Keratinocyte (primary cell): Measurements from ENCODE around the gene PIGZ. TPM values are rescaled to one million over a fixed set of nuclear protein-coding genes. Genes with fewer than 3 reads are reported as not detected.

Source experiments
- DNase-seq: peaks from one replicate; pipeline ENCODE4 v3.0.0-alpha.2; 2011; ENCODE audit warnings: low read depth, missing footprints, low spot score
- FAIRE-seq: peaks from 2 replicates; lab custom pipeline; 2011; peaks lifted over from hg19 to GRCh38; lab: Jason Lieb, UNC
- H2AFZ ChIP-seq: 2 replicates; pipeline ENCODE4 v1.6.0; 2012; ENCODE audit warnings: low read length, control low read depth, inconsistent platforms; ENCODE audit not compliant: control insufficient read depth
- H3K27ac ChIP-seq: 2 replicates; pipeline ENCODE4 v1.5.1; 2011; ENCODE audit warnings: low read length; ENCODE audit not compliant: control insufficient read depth, insufficient read depth
- H3K27me3 ChIP-seq: 3 replicates; pipeline ENCODE4 v1.6.0; 2011; ENCODE audit warnings: low read length; ENCODE audit not compliant: control insufficient read depth, insufficient read depth; ENCODE audit errors: extremely low read depth
- H3K36me3 ChIP-seq, 2 experiments: 2 replicates in 1 of 2; 3 replicates in 1 of 2; pipeline ENCODE4 v1.5.1; 2011; ENCODE audit warnings: low read length in 2 of 2, mild to moderate bottlenecking in 1 of 2; ENCODE audit not compliant: control insufficient read depth in 2 of 2, insufficient read depth in 2 of 2; ENCODE audit errors: extremely low read depth in 1 of 2
- H3K4me1 ChIP-seq: 3 replicates; pipeline ENCODE4 v1.5.1; 2011; ENCODE audit warnings: low read length; ENCODE audit not compliant: control insufficient read depth, insufficient read depth; ENCODE audit errors: extremely low read depth
- H3K4me2 ChIP-seq: 3 replicates; pipeline ENCODE4 v1.6.0; 2011; ENCODE audit warnings: low read depth, low read length; ENCODE audit not compliant: control insufficient read depth, insufficient read depth; ENCODE audit errors: extremely low read depth
- H3K4me3 ChIP-seq, 3 experiments: fragments of 200-600 bp in 1 of 3; sonication (generic) in 1 of 3; 2 replicates in 2 of 3; 3 replicates in 1 of 3; pipeline ENCODE4 v1.5.1; 2011 to 2016; ENCODE audit warnings: low read length in 3 of 3, mild to moderate bottlenecking in 3 of 3, control low read depth in 2 of 3, inconsistent platforms in 1 of 3, low read depth in 1 of 3, mixed read lengths in 1 of 3, mixed run types in 1 of 3, moderate library complexity in 1 of 3; ENCODE audit not compliant: control insufficient read depth in 2 of 3, insufficient read depth in 2 of 3; ENCODE audit errors: extremely low read depth in 1 of 3
- H3K79me2 ChIP-seq: 2 replicates; pipeline ENCODE4 v1.6.0; 2012; ENCODE audit warnings: low read length; ENCODE audit not compliant: control insufficient read depth, insufficient read depth
- H3K9ac ChIP-seq: 3 replicates; pipeline ENCODE4 v1.6.0; 2011; ENCODE audit warnings: low read length; ENCODE audit not compliant: control insufficient read depth, insufficient read depth; ENCODE audit errors: extremely low read depth
- H3K9me1 ChIP-seq: 3 replicates; pipeline ENCODE4 v1.6.0; 2011; ENCODE audit warnings: low read length; ENCODE audit not compliant: control insufficient read depth, insufficient read depth; ENCODE audit errors: extremely low read depth
- H3K9me3 ChIP-seq: 2 replicates; pipeline ENCODE4 v1.5.1; 2012; ENCODE audit warnings: low read depth, low read length; ENCODE audit not compliant: control insufficient read depth
- H4K20me1 ChIP-seq: 3 replicates; pipeline ENCODE4 v1.6.0; 2011; ENCODE audit warnings: low read length; ENCODE audit not compliant: control insufficient read depth, insufficient read depth; ENCODE audit errors: extremely low read depth
- EZH2 ChIP-seq: IDR thresholded peaks from one replicate; pipeline ENCODE4 v1.6.1; 2012; ENCODE audit warnings: inconsistent platforms, mild to moderate bottlenecking, low read length, moderate library complexity
- dilution Hi-C: fragments of 300-500 bp; cut with MboI; formaldehyde crosslinking; loops from one replicate; pipeline ENCODE4 v1.7.0; 2020; ENCODE audit warnings: low sequenced_read_pairs; ENCODE audit not compliant: extremely low pct_ligation_motif_present
- polyA plus RNA-seq, 5 experiments: library from polyadenylated mRNA; depleted of rRNA in 3 of 5; stranded (reverse) in 3 of 5; stranded (forward) in 1 of 5; unstranded in 1 of 5; fragments of >200 nt; gene quantifications; 1 replicate in 1 of 5; 2 replicates in 3 of 5; 3 replicates in 1 of 5; pipeline versions ENCODE4 v1.2.1 to v1.2.3, GENCODE V29; 2011 to 2012; ENCODE audit warnings: missing spikeins in 2 of 5, low read depth in 1 of 5, low replicate concordance in 1 of 5
- TF ChIP-seq, protein P1 (sequence below), 3 experiments: IDR thresholded peaks in 1 of 3; conservative IDR thresholded peaks in 1 of 3; optimal IDR thresholded peaks in 1 of 3; 2 replicates in 2 of 3; 3 replicates in 1 of 3; pipeline versions ENCODE3 to v1.5.1; 2011; ENCODE audit warnings: low read length in 3 of 3, mild to moderate bottlenecking in 3 of 3, moderate library complexity in 2 of 3, control low read depth in 1 of 3, inconsistent platforms in 1 of 3; ENCODE audit not compliant: insufficient read depth in 2 of 3; ENCODE audit errors: extremely low read depth in 1 of 3

PIGZ gene
- polyA plus RNA-seq, 1 donor (not counting 4 experiments of a cell fraction or from before 2014, with no cell fraction given), result 1.4 TPM

DNA sequence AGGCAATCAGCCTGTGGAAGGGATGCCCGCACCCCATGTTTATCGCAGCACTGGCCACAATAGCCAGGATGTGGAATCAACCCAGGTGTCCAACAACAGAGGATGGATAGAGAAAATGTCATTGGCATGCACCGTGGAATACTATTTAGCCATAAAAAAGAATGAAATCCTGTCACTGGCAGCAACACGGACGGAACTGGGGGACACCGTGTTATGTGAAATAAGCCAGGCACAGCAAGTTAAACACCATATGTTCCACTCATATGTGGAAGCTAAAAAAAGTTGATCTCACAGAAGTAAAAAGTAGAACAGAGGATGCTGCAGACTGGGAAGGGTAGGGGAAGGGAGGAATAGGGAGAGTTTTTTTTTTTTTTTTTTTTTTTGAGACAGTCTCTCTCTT lies 45.4 kb upstream of the PIGZ start:
- no peaks in the 10 kb centered on the region for H3K36me3 ChIP-seq
- H3K9ac ChIP-seq, result no peak overlapping the region
- no peak overlapping the region for H3K4me2 ChIP-seq
- DNase-seq (no peak), FAIRE-seq (no peak)
- no peaks in the 10 kb centered on the region for H3K79me2 ChIP-seq
- H4K20me1 ChIP-seq, result no peaks in the 10 kb centered on the region
- dilution Hi-C loops, result no loop called here
- no peaks in the 10 kb centered on the region for H3K9me3 ChIP-seq
- H3K9me1 ChIP-seq, result no peaks in the 10 kb centered on the region
- no peaks in the 10 kb centered on the region for H3K4me1 ChIP-seq
- no peaks in the 10 kb centered on the region for H3K27me3 ChIP-seq
- H2AFZ ChIP-seq, result no peak overlapping the region
- TF ChIP-seq, protein P1, sequence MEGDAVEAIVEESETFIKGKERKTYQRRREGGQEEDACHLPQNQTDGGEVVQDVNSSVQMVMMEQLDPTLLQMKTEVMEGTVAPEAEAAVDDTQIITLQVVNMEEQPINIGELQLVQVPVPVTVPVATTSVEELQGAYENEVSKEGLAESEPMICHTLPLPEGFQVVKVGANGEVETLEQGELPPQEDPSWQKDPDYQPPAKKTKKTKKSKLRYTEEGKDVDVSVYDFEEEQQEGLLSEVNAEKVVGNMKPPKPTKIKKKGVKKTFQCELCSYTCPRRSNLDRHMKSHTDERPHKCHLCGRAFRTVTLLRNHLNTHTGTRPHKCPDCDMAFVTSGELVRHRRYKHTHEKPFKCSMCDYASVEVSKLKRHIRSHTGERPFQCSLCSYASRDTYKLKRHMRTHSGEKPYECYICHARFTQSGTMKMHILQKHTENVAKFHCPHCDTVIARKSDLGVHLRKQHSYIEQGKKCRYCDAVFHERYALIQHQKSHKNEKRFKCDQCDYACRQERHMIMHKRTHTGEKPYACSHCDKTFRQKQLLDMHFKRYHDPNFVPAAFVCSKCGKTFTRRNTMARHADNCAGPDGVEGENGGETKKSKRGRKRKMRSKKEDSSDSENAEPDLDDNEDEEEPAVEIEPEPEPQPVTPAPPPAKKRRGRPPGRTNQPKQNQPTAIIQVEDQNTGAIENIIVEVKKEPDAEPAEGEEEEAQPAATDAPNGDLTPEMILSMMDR (optimal IDR thresholded peaks at IDR 0.05 in 1 of 3, IDR thresholded peaks at IDR 0.05 in 1 of 3, conservative IDR thresholded peaks at IDR 0.05 in 1 of 3; ENCODE audit: extremely low read depth in 1 of 3, insufficient read depth in 2 of 3, low read length in 3 of 3), result no peak
- H3K4me3 ChIP-seq, result no peak overlapping the region
- no peak overlapping the region for H3K27ac ChIP-seq

DNA sequence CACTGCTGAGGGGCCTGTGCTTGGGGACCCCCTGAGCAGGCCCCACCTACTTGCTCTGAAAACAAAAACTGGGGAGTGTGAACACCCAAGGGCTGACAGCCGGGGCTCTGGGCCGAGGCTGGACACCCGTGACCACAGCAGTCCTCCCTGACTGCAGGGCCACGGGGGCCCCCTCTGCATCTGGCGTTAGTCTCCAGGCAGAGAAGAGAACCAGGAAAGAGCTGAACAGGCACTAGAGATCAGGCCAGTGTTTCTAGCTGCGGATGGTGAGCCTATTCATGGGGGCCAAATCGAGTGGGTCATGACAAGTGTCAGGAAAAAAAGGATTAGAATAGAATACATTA lies 43.9 kb upstream of the PIGZ start:
- Histone ChIP-seq H3K27me3 (no peaks in the 10 kb centered on the region), H3K27ac (no peak overlapping the region), H2AFZ (no peak overlapping the region), H3K4me2 (no peak overlapping the region), H4K20me1 (no peaks in the 10 kb centered on the region), H3K4me1 (no peaks in the 10 kb centered on the region), H3K9me3 (no peaks in the 10 kb centered on the region), H3K79me2 (no peaks in the 10 kb centered on the region), H3K9me1 (no peaks in the 10 kb centered on the region), H3K36me3 (no peaks in the 10 kb centered on the region), H3K4me3 (no peak overlapping the region), H3K9ac (no peak overlapping the region)
- TF ChIP-seq EZH2, result no peak
- TF ChIP-seq, protein P1 (optimal IDR thresholded peaks at IDR 0.05 in 1 of 3, IDR thresholded peaks at IDR 0.05 in 1 of 3, conservative IDR thresholded peaks at IDR 0.05 in 1 of 3; ENCODE audit: extremely low read depth in 1 of 3, insufficient read depth in 2 of 3, low read length in 3 of 3), result no peak
- DNase-seq (no peak), FAIRE-seq (no peak)
- dilution Hi-C loops, result no loop called here
